ENCODE results near the gene CCR5.

- TF ChIP-seq POLR2A (IDR thresholded peaks at IDR 0.05; ENCODE audit: control extremely low read depth in 1 of 2, low read depth in 2 of 2, low read length in 2 of 2), result no peak
- no peak for TF ChIP-seq EZH2 (IDR thresholded peaks at IDR 0.05; ENCODE audit: low read depth, low read length, severe bottlenecking)
- TF ChIP-seq, protein P1, sequence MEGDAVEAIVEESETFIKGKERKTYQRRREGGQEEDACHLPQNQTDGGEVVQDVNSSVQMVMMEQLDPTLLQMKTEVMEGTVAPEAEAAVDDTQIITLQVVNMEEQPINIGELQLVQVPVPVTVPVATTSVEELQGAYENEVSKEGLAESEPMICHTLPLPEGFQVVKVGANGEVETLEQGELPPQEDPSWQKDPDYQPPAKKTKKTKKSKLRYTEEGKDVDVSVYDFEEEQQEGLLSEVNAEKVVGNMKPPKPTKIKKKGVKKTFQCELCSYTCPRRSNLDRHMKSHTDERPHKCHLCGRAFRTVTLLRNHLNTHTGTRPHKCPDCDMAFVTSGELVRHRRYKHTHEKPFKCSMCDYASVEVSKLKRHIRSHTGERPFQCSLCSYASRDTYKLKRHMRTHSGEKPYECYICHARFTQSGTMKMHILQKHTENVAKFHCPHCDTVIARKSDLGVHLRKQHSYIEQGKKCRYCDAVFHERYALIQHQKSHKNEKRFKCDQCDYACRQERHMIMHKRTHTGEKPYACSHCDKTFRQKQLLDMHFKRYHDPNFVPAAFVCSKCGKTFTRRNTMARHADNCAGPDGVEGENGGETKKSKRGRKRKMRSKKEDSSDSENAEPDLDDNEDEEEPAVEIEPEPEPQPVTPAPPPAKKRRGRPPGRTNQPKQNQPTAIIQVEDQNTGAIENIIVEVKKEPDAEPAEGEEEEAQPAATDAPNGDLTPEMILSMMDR (IDR thresholded peaks at IDR 0.05; ENCODE audit: control extremely low read depth in 1 of 3, insufficient read depth in 1 of 3, low read depth in 1 of 3, low read length in 3 of 3), result no peak
- TF ChIP-seq SIX5 (IDR thresholded peaks at IDR 0.05; ENCODE audit: low read depth, low read length), result no peak
- TF ChIP-seq TAF7 (optimal IDR thresholded peaks at IDR 0.05; ENCODE audit: borderline replicate concordance, low read depth, low read length), result no peak
- no peak for TF ChIP-seq EP300 (IDR thresholded peaks at IDR 0.05; ENCODE audit: borderline replicate concordance in 1 of 2, low read depth in 2 of 2, low read length in 2 of 2)
- TF ChIP-seq TAF1 (IDR thresholded peaks at IDR 0.05; ENCODE audit: low read depth, low read length), result no peak
- TF ChIP-seq GTF2F1 (IDR thresholded peaks at IDR 0.05; ENCODE audit: borderline replicate concordance, low read depth, low read length), result no peak
- no peak for TF ChIP-seq CEBPB (IDR thresholded peaks at IDR 0.05; ENCODE audit: low read depth, low read length)
- no peak for TF ChIP-seq RFX5 (IDR thresholded peaks at IDR 0.05; ENCODE audit: borderline replicate concordance, low read depth, low read length)
- no peak for TF ChIP-seq BRCA1 (IDR thresholded peaks at IDR 0.05; ENCODE audit: low read depth, low read length)
- TF ChIP-seq YY1 (IDR thresholded peaks at IDR 0.05; ENCODE audit: low read depth, low read length), result no peak
- TF ChIP-seq CHD1 (IDR thresholded peaks at IDR 0.05; ENCODE audit: low read depth, low read length), result no peak
- TF ChIP-seq EGR1 (IDR thresholded peaks at IDR 0.05; ENCODE audit: borderline replicate concordance, low read depth, low read length), result no peak
Observed at GRCh38 chr3:46353090-46353489, 17.7 kb upstream of the CCR5 start.
